KMS-11 (cell line): ENCODE results near the gene RRP36.

Experiments used
- H2AFZ ChIP-seq: fragments of 200-600 bp; sonication (generic); 2 replicates; pipeline ENCODE4 v1.6.1; 2016; ENCODE audit warnings: antibody characterized with exemption, mixed run types, low read depth
- H3K27ac ChIP-seq: fragments of 200-600 bp; sonication (generic); 2 replicates; pipeline ENCODE4 v1.6.1; 2016; ENCODE audit warnings: mild to moderate bottlenecking, mixed run types
- H3K27me3 ChIP-seq: fragments of 200-600 bp; sonication (generic); 2 replicates; pipeline ENCODE4 v1.6.1; 2017; ENCODE audit warnings: mild to moderate bottlenecking, low read depth, mixed run types, moderate library complexity; ENCODE audit not compliant: insufficient read depth
- H3K36me3 ChIP-seq: fragments of 200-600 bp; sonication (generic); 2 replicates; pipeline ENCODE4 v1.6.1; 2017; ENCODE audit warnings: mild to moderate bottlenecking, mixed run types; ENCODE audit not compliant: insufficient read depth
- H3K4me1 ChIP-seq: fragments of 200-600 bp; sonication (generic); 2 replicates; pipeline ENCODE4 v1.6.1; 2016; ENCODE audit warnings: mild to moderate bottlenecking, low read depth, mixed run types; ENCODE audit not compliant: poor library complexity, severe bottlenecking
- H3K4me2 ChIP-seq: fragments of 200-600 bp; sonication (generic); 2 replicates; pipeline ENCODE4 v1.7.0; 2016; ENCODE audit warnings: mild to moderate bottlenecking, mixed run types
- H3K4me3 ChIP-seq: fragments of 200-600 bp; sonication (generic); IDR thresholded peaks from 2 replicates; pipeline ENCODE4 v1.6.1; 2017; ENCODE audit warnings: low read depth, low read length, mixed read lengths; ENCODE audit not compliant: insufficient read depth
- H3K79me2 ChIP-seq: fragments of 200-600 bp; sonication (generic); 2 replicates; pipeline ENCODE4 v1.6.1; 2016; ENCODE audit warnings: low read depth, mixed run types; ENCODE audit not compliant: insufficient read depth
- H3K9ac ChIP-seq: fragments of 200-600 bp; sonication (generic); 2 replicates; pipeline ENCODE4 v1.6.1; 2016; ENCODE audit warnings: mild to moderate bottlenecking, mixed run types
- H4K20me1 ChIP-seq: fragments of 200-600 bp; sonication (generic); 2 replicates; pipeline ENCODE4 v1.6.1; 2016; ENCODE audit warnings: mild to moderate bottlenecking, mixed run types; ENCODE audit not compliant: insufficient read depth
- CTCF ChIP-seq: fragments of 200-600 bp; sonication (generic); conservative IDR thresholded peaks from 2 replicates; pipeline ENCODE4 v1.6.1; 2017; ENCODE audit warnings: low read depth, mild to moderate bottlenecking, antibody characterized with exemption, low read length, moderate library complexity, mixed read lengths

The RRP36 gene

GRCh38 chr6:42984001-42984923 is 37.2 kb upstream of the RRP36 start, which contains the start of gene PPP2R5D:
Gene PPP2R5D (plus strand): TSS chr6:42984570. CDS start chr6:42984678, 108 bp downstream.
- H4K20me1 ChIP-seq, result no peaks in the 10 kb centered on the region
- 0 out of 2 replicates have a peak, but pooled peaks cover 5% of the 10 kb centered on the region for H3K79me2 ChIP-seq
- peak within 1 kb of the TSS; percentile 91 for H3K4me2 ChIP-seq
- peak within 1 kb of the TSS; percentile 56; the same call in 1 of the 2 replicates for H3K9ac ChIP-seq
- no peak for TF ChIP-seq CTCF
- peaks cover 11% of the 10 kb centered on the region for H3K4me1 ChIP-seq
- no peak within 1 kb of the TSS for H3K4me3 ChIP-seq
- H3K36me3 ChIP-seq, result no peaks in the 10 kb centered on the region
- H3K27ac ChIP-seq, result 0 out of 2 replicates have a peak within 1 kb of the TSS, but pooled peaks have one; percentile 4
- peak within 1 kb of the TSS; percentile 65 for H2AFZ ChIP-seq
- no peaks in the 10 kb centered on the region for H3K27me3 ChIP-seq

GRCh38 chr6:42984924-42985475 is 36.4 kb upstream of the RRP36 start:
- H2AFZ ChIP-seq, result peak overlapping the region; percentile 65
- H3K27ac ChIP-seq, result no peak overlapping the region
- no peaks in the 10 kb centered on the region for H4K20me1 ChIP-seq
- H3K27me3 ChIP-seq, result no peaks in the 10 kb centered on the region
- H3K4me1 ChIP-seq, result peaks cover 9% of the 10 kb centered on the region
- H3K9ac ChIP-seq, result peak overlapping the region; percentile 56; the same call in 1 of the 2 replicates
- H3K4me3 ChIP-seq, result no peak overlapping the region
- H3K79me2 ChIP-seq, result 0 out of 2 replicates have a peak, but pooled peaks cover 5% of the 10 kb centered on the region
- H3K36me3 ChIP-seq, result no peaks in the 10 kb centered on the region
- TF ChIP-seq CTCF, result no peak
- H3K4me2 ChIP-seq, result peak overlapping the region; percentile 91

- Histone ChIP-seq H4K20me1 (no peaks in the 10 kb centered on the region), H2AFZ (no peak overlapping the region), H3K79me2 (0 out of 2 replicates have a peak, but pooled peaks cover 5% of the 10 kb centered on the region), H3K4me1 (peaks cover 6% of the 10 kb centered on the region), H3K9ac (no peak overlapping the region), H3K27ac (no peak overlapping the region), H3K4me3 (no peak overlapping the region), H3K27me3 (no peaks in the 10 kb centered on the region), H3K36me3 (no peaks in the 10 kb centered on the region), H3K4me2 (no peak overlapping the region)
- TF ChIP-seq CTCF, result no peak
Measured at GRCh38 chr6:42987533-42988451, 33.6 kb upstream of the RRP36 start.

- H3K9ac ChIP-seq, result no peak overlapping the region
- no peaks in the 10 kb centered on the region for H4K20me1 ChIP-seq
- no peaks in the 10 kb centered on the region for H3K27me3 ChIP-seq
- no peak overlapping the region for H3K4me3 ChIP-seq
- H3K27ac ChIP-seq, result no peak overlapping the region
- 0 out of 2 replicates have a peak, but pooled peaks cover 5% of the 10 kb centered on the region for H3K79me2 ChIP-seq
- H2AFZ ChIP-seq, result no peak overlapping the region
- H3K4me2 ChIP-seq, result no peak overlapping the region
- peaks cover 6% of the 10 kb centered on the region for H3K4me1 ChIP-seq
- no peaks in the 10 kb centered on the region for H3K36me3 ChIP-seq
- no peak for TF ChIP-seq CTCF
Measured at GRCh38 chr6:42988486-42989020, 32.9 kb upstream of the RRP36 start.
